ENCODE data around the gene XPO6. TPM values are rescaled to one million over a fixed set of nuclear protein-coding genes. Genes with fewer than 3 reads are reported as not detected.
"Not testable (repeated sequence)": the region's sequence is repeated elsewhere in the genome, so short reads cannot be mapped to it uniquely, and the experiment has no call there.

XPO6 gene
- total RNA-seq, 1 donor from 2014 or later, result 30.4 TPM

GRCh38 chr16:28131743-28132393 is 79.9 kb downstream of the XPO6 start:
- intact Hi-C loops (cut with DNase I), result no loop called here
- DNase-seq (ENCODE audit: missing footprints) (no peak), ATAC-seq (no peak)

DNA sequence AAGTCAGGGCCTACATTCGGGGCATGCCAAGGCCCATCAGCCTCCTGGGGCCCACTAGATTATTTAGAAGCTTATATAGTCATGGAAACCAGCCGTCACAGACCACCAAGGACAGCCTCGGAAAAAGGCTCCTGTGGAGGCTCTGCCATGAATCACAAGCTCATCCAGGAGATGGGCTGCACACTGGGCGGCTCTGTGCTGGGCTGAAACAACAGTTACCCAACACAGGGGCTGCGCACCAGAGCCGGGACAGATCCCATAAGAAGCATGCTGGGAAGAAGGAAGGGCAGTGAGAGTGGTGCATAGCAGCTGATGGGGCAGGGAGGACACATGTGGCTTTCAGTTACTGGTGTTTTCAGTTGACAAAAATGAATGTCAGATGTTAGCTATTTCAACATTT is 80.6 kb downstream of the XPO6 start:
- DNase-seq (ENCODE audit: missing footprints) (no peak), ATAC-seq (no peak)
- intact Hi-C loops (cut with DNase I), result no loop called here

GRCh38 chr16:28130099-28131088 is 81.4 kb downstream of the XPO6 start:
- no peak for ATAC-seq
- intact Hi-C loops (cut with DNase I), result no loop called here
- DNase-seq (ENCODE audit: missing footprints), result no peak

GRCh38 chr16:28126684-28127620 is 84.8 kb downstream of the XPO6 start:
- DNase-seq (ENCODE audit: missing footprints), result no peak
- intact Hi-C loops (cut with DNase I), result no loop called here
- ATAC-seq, result no peak

DNA sequence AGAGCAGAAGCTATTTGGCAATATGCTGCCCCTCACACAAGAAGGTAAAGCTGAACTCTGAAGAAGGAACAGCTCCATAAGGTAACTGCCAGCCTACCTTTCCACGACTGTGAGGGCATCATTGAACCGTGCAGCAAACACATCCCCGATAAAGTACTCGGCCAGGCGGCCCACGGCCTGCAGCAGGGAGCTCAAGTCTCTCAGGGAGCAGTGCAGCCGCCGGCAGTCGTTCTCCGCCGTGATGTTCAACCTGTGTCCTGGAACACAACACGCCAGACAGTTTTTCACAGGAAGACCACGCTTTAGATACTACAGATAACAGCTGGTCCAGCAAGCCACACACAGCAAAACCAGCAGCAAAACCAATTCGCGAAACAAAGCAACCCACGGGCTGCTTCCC is 86.2 kb downstream of the XPO6 start:
- ATAC-seq, result no peak
- no peak for DNase-seq (ENCODE audit: missing footprints)
- intact Hi-C loops (cut with DNase I), result no loop called here

DNA sequence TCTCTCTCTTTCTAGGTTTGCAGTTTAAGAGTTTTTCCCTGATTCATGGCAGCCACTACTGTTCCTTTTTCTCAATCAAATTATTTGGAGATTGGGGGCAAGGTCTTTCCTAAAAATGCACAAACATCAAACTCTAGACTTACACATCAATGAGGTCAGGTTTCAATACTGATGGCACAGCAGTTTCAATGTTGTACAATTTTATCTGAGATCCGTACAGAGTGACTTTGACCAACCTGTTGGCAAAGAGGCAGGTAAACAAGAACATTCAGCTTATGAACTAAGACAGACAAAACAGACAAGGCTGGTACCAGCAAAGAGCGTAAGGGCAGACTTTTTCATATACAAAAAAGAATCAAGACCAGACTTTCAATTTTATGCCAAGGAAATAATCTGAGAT is 90.2 kb downstream of the XPO6 start:
- intact Hi-C loops (cut with DNase I), result no loop called here
- ATAC-seq (no peak), DNase-seq (ENCODE audit: missing footprints) (no peak)

DNA sequence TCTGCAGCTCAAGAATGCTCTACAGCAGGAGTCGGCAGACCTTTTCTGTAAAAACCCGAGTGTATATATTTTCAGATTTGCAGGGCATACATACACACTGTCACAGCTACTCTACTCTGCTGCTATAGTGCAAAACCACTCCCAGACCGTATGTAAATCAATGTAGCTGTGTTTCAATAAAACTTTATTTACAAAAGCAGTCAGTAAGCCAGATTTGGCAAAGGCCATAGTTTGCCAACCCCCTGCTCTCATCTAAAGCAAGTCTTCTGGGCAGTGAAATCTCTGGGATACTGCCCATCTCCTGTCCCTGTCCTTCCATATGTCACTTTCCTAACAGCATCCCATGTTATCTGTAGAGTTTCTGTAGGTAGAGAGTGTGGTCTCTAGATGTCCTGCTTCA is 91.0 kb downstream of the XPO6 start:
- DNase-seq (ENCODE audit: missing footprints) (no peak), ATAC-seq (no peak)
- intact Hi-C loops (cut with DNase I), result no loop called here

DNA sequence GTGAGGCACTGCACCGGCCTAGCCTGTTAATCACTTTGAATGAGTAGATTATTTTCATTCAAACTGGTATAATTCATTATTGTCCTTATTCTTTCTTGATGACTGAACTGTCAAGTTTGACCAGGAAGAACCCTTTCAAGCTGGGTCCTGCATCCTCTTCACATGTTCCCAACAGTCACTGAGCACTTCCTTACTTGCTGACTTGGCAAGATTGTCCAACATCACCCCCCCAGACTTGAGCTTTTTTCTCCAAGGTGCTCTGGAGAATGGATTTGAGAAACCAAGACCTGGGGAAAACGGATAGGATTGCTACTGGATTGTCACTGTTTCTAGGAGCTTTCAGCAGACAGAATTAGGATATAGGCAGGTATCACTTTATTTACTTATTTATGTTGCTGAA is 93.1 kb downstream of the XPO6 start:
- intact Hi-C loops (cut with DNase I), result no loop called here
- ATAC-seq (no peak), DNase-seq (ENCODE audit: missing footprints) (no peak)

DNA sequence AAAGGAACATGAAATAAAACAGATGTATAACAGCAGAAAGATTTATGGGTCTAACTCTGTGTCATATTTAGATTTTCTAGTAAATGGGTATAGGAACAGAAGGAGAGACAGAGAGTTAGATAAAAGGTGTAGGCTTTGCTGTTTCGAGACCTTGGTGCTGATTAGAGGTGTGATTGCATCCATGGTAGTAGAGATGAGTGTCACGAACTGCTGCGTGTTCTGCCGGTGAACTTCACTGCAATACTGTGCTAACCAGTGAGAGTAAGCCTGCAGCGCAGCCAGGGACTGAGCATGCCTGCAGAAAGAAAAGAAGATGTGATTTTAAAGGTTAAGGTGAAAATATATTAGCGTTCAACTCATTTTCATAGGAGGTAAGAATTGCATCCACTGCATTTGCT is 94.6 kb downstream of the XPO6 start:
- ATAC-seq, result no peak
- intact Hi-C loops (cut with DNase I), result no loop called here
- DNase-seq (ENCODE audit: missing footprints), result no peak

GRCh38 chr16:28115866-28116265 is 95.9 kb downstream of the XPO6 start:
- intact Hi-C loops (cut with DNase I); DNase-seq (ENCODE audit: missing footprints); ATAC-seq: not testable (repeated sequence)

DNA sequence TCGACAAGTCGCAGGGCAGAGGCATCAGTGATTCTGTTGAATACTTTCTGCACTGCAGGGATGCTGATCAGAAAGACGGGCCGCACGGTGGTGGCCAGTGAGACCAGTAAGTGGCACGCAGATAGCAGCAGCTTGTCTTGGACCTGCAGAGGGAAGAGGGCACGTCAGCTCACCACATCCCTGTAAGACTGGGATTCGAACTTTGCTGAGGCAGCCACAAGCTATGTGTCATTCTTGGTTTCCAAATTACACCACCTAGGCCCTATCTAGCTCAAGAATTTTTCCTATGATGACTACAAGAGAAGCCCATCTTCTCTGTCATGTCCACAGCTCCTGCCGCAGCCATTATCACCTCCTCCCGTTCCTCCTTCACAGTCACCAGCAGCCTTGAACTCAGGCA is 98.9 kb downstream of the XPO6 start:
- DNase-seq (ENCODE audit: missing footprints) (no peak), ATAC-seq (no peak)
- intact Hi-C loops (cut with DNase I), result no loop called here

GRCh38 chr16:28110977-28111376 is 100.8 kb downstream of the XPO6 start:
- ATAC-seq (no peak), DNase-seq (ENCODE audit: missing footprints) (no peak)
- intact Hi-C loops (cut with DNase I), result no loop called here

GRCh38 chr16:28110479-28110878 is 101.3 kb downstream of the XPO6 start:
- intact Hi-C loops (cut with DNase I), result no loop called here
- no peak for ATAC-seq
- DNase-seq (ENCODE audit: missing footprints), result no peak

DNA sequence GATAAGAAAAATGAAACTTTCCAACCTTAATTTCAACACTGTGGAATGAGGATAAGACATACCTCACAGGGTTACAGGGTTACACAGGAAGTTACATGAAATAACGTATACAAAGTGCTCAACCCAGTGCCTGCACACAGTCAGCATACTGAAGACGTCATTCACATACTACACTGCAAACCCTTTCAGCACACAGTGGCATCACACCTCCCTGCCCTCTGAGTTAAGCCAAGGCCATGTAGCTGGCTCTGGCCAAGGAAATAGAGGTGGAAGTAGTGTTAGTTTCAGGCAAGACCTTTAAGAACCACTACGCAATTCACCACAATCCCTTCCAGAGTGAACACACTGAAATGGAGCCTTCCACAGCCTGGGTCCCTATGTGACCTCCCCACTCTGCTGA is 101.7 kb downstream of the XPO6 start:
- DNase-seq (ENCODE audit: missing footprints), result no peak
- intact Hi-C loops (cut with DNase I), result no loop called here
- ATAC-seq, result no peak

- intact Hi-C loops (cut with DNase I), result no loop called here
- ATAC-seq, result no peak
- no peak for DNase-seq (ENCODE audit: missing footprints)
Observed at GRCh38 chr16:28108590-28109247, 103.0 kb downstream of the XPO6 start.

GRCh38 chr16:28107232-28107631 is 104.5 kb downstream of the XPO6 start:
- DNase-seq (ENCODE audit: missing footprints), result no peak
- ATAC-seq, result no peak
- intact Hi-C loops (cut with DNase I), result no loop called here

- no peak for ATAC-seq
- intact Hi-C loops (cut with DNase I), result no loop called here
- no peak for DNase-seq (ENCODE audit: missing footprints)
Observed at GRCh38 chr16:28106467-28107215, 105.1 kb downstream of the XPO6 start.

DNA sequence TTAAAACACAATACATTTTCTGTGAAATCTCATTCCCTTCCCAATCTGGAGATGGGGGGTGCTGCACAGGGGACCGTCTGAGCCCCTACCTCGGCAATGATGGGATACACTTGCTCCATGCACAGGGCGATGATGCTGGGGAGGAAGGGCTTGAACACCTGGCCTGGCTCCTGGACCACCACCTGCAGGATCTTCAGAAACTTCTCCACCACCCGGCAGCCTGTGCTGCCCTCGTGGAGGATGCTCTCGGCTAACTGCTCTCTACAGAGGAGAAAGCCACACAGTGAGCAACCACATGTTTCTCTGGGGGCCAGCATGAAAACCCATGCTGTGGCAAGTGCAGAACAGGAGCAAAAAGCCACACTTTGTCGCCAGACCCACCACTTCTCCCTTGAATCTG is 105.8 kb downstream of the XPO6 start:
- DNase-seq (ENCODE audit: missing footprints) (no peak), ATAC-seq (no peak)
- intact Hi-C loops (cut with DNase I), result no loop called here
